Ovary (tissue), 9 donors: ENCODE data around the gene CDK6. TPM values are rescaled to one million over a fixed set of nuclear protein-coding genes. Genes with fewer than 3 reads are reported as not detected.

ENCODE experiments used
- DNase-seq, 5 donors: peaks; one replicate each; pipeline ENCODE4 v3.0.0-alpha.2; 2019 to 2020
- H3K27ac ChIP-seq, 2 donors: fragments of 200-600 bp; one replicate each; pipeline versions ENCODE4 v1.5.1 to v1.8.0; 2019 to 2022
- H3K27me3 ChIP-seq: fragments of 200-600 bp; one replicate; pipeline ENCODE4 v1.8.0; 2022
- H3K36me3 ChIP-seq: fragments of 200-600 bp; sonication (generic); one replicate; pipeline ENCODE4 v1.5.1; 2019
- H3K4me1 ChIP-seq: one replicate; pipeline ENCODE4 v1.8.1; 2013; ENCODE audit warnings: mild to moderate bottlenecking, moderate library complexity; ENCODE audit not compliant: insufficient read depth
- H3K4me3 ChIP-seq: fragments of 200-600 bp; sonication (generic); one replicate; pipeline ENCODE4 v1.5.1; 2017
- H3K9me3 ChIP-seq, 2 donors: fragments of 200-600 bp in 1 of 2; sonication (generic) in 1 of 2; one replicate each; pipeline versions ENCODE4 v1.5.1 to v1.8.1; 2013 to 2019; ENCODE audit warnings: mild to moderate bottlenecking in 1 of 2, moderate library complexity in 1 of 2
- EP300 ChIP-seq: sonication (generic); formaldehyde crosslinking; IDR thresholded peaks from one replicate; pipeline ENCODE4 v1.6.1; 2017; ENCODE audit warnings: antibody characterized with exemption
- POLR2A ChIP-seq: fragments of 450-650 bp; IDR thresholded peaks from one replicate; pipeline ENCODE4 v1.6.1; 2017; ENCODE audit warnings: antibody characterized with exemption, mild to moderate bottlenecking, moderate library complexity
- WGBS, 3 donors: extraction: QIAGEN DNeasy Blood & Tissue Kit in 1 of 3; methylation state at CpG; one replicate each; pipeline versions ENCODE4 v1.1.5 to v1.1.7; 2013 to 2017; 5-methylcytosine and 5-hydroxymethylcytosine counted together
- intact Hi-C, 4 donors: fragments of 100-400 bp; cut with DNase I; formaldehyde crosslinking; loops; one replicate each; pipeline versions ENCODE4 v1.11.0 to v1.15.1; 2022 to 2023
- polyA plus RNA-seq, 2 donors: library from polyadenylated mRNA; stranded (reverse); fragments of 200-250 nt in 1 of 2; fragments of 350-450 nt in 1 of 2; fragmentation: Illumina TruSeq in 1 of 2; extraction: RNeasy Lipid Tissue Mini Kit (QIAGEN cat#74804) in 1 of 2; gene quantifications; one replicate each; pipeline ENCODE4 v1.2.3, GENCODE V29; 2013 to 2014
- total RNA-seq, 7 donors: library from RNA; depleted of rRNA in 2 of 7; stranded (reverse); fragments of >200 nt in 2 of 7; fragmentation: NEBNext Ultra II Directional in 3 of 7; extraction: Animal tissue kit (Norgen Biotek cat#: 25700) in 3 of 7; gene quantifications; one replicate each; pipeline versions ENCODE4 v1.1.0 to v1.2.4, GENCODE V29; 2016 to 2023
- TF ChIP-seq, protein P1 (sequence below), 3 donors: fragments of 450-650 bp in 2 of 3; fragments of 200-600 bp in 1 of 3; IDR thresholded peaks; one replicate each; pipeline versions ENCODE4 v1.5.1 to v1.8.0; 2016 to 2022; ENCODE audit warnings: antibody characterized with exemption in 3 of 3, mild to moderate bottlenecking in 1 of 3
- donor health status: DM: no; HTN: no; CAD: no; lungs with moderate emphysema.
- donor health status: DM: no; HTN: no; CAD: no.
- donor health status: Bipolar disorder and iron deficiency.
- donor health status: DM: yes; HTN: yes; CAD: no.
- donor health status: DM: no; HTN: no; CAD: no.
- donor health status: DM: yes; HTN: yes; CAD: no.

CDK6 gene
- total and polyA plus RNA-seq, 9 donors: 1.8 to 20.4 (median 11.2) TPM

DNA sequence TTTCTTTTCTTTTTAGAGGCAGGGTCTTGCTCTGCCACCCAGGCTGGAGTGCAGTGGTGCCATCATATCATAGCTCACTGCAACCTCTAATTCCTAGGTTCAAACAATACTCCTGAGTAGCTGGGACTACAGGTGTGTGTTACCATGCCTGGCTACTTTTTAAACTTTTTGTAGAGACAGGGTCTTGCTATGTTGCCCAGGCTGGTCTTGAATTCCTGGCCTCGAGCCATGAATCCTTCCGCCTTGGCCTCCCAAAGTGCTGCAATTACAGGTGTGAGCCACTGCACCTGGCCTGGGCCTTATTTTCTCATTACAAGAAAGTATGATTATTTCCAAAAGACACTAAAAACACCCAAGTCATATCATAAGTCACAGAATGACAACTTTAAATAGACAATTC, 106.6 kb downstream of the CDK6 start:
- Histone ChIP-seq H3K27me3 (no peaks in the 10 kb centered on the region), H3K4me3 (no peak overlapping the region), H3K9me3 (no peaks in the 10 kb centered on the region), H3K4me1 (no peaks in the 10 kb centered on the region), H3K27ac (no peak overlapping the region), H3K36me3 (no peaks in the 10 kb centered on the region)
- 96 to 100% (median 97%) methylated on average over 2 of the region's 2 CpGs for WGBS, 3 donors
- intact Hi-C loops: no loop called here
- DNase-seq: no peak
- TF ChIP-seq POLR2A (no peak), EP300 (no peak)
- TF ChIP-seq, protein P1, sequence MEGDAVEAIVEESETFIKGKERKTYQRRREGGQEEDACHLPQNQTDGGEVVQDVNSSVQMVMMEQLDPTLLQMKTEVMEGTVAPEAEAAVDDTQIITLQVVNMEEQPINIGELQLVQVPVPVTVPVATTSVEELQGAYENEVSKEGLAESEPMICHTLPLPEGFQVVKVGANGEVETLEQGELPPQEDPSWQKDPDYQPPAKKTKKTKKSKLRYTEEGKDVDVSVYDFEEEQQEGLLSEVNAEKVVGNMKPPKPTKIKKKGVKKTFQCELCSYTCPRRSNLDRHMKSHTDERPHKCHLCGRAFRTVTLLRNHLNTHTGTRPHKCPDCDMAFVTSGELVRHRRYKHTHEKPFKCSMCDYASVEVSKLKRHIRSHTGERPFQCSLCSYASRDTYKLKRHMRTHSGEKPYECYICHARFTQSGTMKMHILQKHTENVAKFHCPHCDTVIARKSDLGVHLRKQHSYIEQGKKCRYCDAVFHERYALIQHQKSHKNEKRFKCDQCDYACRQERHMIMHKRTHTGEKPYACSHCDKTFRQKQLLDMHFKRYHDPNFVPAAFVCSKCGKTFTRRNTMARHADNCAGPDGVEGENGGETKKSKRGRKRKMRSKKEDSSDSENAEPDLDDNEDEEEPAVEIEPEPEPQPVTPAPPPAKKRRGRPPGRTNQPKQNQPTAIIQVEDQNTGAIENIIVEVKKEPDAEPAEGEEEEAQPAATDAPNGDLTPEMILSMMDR (IDR thresholded peaks at IDR 0.05): no peak

DNA sequence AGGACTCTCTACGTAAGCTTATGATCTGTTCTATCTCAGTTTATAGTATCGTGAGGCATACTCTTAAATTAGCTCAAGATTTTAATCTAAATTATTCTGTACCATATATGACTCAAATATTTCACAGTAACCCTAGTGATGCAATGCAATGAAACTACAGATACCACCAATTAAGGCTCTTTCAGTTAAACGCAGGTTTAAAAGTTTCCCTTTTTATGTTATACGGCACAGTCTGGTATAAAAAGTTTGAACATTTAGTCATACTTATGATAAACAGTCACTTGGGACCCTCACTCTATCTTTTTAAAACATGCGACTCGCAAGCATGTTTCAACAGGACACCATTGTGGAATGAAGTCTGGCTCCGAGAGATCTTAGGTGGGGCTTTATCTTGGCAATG, 107.2 kb downstream of the CDK6 start:
- WGBS, 3 donors: 94 to 98% (median 95%) methylated on average over 7 of the region's 7 CpGs
- H3K27me3 ChIP-seq: no peaks in the 10 kb centered on the region
- H3K4me3 ChIP-seq: no peak overlapping the region
- intact Hi-C loops: no loop called here
- DNase-seq: no peak
- TF ChIP-seq POLR2A (no peak), EP300 (no peak)
- TF ChIP-seq, protein P1 (IDR thresholded peaks at IDR 0.05): no peak
- no peaks in the 10 kb centered on the region for H3K9me3 ChIP-seq
- H3K36me3 ChIP-seq: no peaks in the 10 kb centered on the region
- no peak overlapping the region for H3K27ac ChIP-seq
- no peaks in the 10 kb centered on the region for H3K4me1 ChIP-seq

DNA sequence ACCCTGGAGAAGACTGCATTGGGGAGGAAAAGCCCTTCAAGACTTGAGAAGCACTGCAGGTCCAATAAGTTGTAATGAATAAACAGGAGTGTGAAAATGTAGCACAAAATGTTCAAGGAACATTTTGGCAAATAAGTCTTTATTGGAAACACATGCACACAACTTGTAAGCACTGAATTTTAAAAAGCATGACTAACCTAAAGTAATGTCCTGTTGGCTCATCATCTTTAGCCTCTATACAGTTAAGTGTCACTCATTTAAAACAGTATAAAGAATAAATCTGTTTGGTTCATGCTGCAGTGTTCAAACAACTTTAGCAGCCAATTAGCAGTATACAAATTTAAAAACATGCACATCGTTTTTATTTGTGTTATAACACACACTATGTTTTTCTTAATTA, 108.6 kb downstream of the CDK6 start:
- no peak for TF ChIP-seq POLR2A
- TF ChIP-seq, protein P1 (IDR thresholded peaks at IDR 0.05): no peak
- no peak for TF ChIP-seq EP300
- intact Hi-C loops: no loop called here
- H3K9me3 ChIP-seq: no peaks in the 10 kb centered on the region
- H3K4me3 ChIP-seq: no peak overlapping the region
- no peak for DNase-seq
- H3K27ac ChIP-seq: no peak overlapping the region
- no peaks in the 10 kb centered on the region for H3K36me3 ChIP-seq
- peaks cover 2% of the 10 kb centered on the region for H3K4me1 ChIP-seq
- WGBS, 3 donors: 57 to 65% (median 65%) methylated on average over 1 of the region's 1 CpG
- no peaks in the 10 kb centered on the region for H3K27me3 ChIP-seq

DNA sequence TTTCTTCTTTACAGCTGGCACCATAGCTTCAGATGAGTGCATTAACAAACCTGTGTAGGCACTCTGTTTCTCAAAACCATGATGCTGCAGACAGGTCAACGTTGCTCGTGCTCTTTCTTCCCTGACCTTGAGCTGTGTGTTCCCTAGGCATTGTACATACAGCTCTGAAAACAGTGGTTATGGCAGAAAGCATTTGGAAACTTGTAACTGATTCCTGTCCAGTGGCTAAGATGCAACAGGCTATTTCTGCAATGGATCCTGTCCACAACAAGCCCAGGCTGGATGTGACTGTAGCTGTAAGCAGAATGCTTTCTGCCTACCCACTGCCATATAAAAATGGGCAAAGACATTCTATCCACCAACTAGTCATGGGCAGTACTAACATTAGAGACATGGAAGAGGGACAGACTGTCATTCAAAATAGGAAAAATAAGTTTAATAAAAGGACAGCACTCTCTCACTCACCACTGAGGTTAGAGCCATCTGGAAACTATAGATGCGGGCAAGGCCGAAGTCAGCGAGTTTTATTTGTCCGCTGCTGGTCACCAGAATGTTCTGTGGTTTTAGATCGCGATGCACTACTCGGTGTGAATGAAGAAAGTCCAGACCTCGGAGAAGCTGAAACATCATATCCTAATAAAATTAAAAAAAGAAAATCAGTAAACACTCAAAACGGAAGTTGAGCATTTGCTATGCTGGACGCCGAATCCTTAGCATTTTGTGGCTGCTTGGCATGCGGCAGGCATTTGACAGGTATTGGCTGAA, 111.0 kb downstream of the CDK6 start:
- 88 to 91% (median 90%) methylated on average over 14 of the region's 14 CpGs for WGBS, 3 donors
- Histone ChIP-seq H3K4me3 (no peak overlapping the region), H3K27me3 (no peaks in the 10 kb centered on the region), H3K27ac (no peak overlapping the region), H3K4me1 (peaks cover 3% of the 10 kb centered on the region), H3K36me3 (no peaks in the 10 kb centered on the region), H3K9me3 (no peaks in the 10 kb centered on the region)
- intact Hi-C loops: no loop called here
- TF ChIP-seq POLR2A (no peak), EP300 (no peak)
- TF ChIP-seq, protein P1 (IDR thresholded peaks at IDR 0.05): no peak
- no peak for DNase-seq
